IPS DF 4.7 (cell line): ENCODE results near the gene FGD5.

Experiments used
- DNase-seq: peaks from one replicate; pipeline ENCODE4 v3.0.0-alpha.2; 2013; ENCODE audit warnings: low spot score; ENCODE audit errors: extremely low read depth

The FGD5 gene

DNA sequence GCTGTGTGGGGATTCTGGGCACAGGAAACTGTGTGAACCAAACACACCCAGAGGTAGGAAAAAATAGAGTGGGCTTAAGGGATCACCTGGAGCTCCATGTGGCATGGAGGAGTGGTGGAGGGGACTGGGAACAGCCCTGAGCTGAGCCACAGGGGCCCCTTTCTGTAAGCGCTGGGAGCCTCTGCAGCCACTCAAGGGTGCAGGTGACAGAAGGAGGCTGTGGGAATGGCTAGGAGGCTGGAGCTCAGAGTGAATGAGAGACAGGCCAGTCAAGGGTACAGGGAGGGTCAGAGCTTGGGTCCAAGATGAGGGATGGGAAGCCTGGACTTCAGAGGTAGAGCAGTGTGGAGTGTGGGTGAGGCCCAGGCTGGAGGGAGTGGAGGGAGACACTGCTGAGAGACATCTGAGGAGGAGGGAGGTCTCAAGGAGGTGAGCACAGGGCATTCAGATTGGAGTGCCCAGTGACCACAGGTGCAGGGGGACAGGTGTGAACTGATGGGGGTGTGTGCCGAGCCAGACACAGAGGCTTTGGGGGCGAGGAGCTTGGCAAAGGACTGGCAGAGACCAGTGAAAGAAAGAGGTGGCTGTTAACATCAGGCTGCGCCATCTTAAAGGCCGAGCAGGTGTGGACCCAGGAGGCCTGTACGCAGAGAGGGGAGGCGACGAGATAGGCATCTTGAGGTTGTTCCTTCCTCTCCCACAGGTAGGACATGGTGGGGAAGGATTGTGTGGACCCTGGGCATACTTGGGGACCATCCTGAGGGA lies 56.8 kb downstream of the FGD5 start:
- DNase-seq: no peak

DNA sequence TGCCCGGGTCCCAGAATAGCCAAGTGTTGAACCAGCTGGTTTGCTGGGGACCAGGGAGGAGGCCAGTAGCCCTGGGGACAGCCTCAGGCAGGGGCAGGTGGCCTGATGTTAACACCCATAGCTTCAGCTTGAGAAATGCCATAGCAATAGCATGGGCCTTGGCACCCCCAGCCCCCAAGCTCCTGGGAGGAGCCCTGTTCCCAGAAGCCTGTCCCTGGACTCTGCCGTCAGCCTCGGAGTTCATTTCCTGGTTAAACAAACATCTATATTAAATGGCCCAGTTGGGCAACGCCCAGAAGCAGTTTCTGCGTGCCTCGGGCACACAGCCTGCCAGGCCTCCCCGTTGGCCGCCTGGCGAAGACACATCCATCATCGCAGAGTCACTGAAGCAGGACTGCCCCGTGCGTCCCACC lies 58.2 kb downstream of the FGD5 start:
- DNase-seq: no peak

DNA sequence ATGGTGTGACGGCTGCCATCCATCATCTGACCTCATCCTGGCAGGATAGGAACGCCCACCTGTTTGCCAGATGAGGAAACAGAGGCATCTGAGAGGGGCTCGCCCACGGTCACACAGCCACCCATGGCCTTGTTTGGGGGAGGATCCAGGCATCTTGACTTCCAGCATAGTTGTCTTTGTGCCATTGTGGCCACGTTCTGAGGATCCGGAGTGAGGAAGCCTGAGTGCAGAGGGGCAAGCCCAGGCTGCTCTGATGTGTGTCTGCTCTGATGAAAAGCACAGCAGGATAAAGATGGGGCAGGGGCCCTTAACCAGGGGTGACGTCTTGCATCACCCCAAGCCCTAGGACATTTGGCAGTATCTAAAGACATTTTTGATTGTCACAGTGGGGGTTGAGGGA lies 58.7 kb downstream of the FGD5 start:
- no peak for DNase-seq

DNA sequence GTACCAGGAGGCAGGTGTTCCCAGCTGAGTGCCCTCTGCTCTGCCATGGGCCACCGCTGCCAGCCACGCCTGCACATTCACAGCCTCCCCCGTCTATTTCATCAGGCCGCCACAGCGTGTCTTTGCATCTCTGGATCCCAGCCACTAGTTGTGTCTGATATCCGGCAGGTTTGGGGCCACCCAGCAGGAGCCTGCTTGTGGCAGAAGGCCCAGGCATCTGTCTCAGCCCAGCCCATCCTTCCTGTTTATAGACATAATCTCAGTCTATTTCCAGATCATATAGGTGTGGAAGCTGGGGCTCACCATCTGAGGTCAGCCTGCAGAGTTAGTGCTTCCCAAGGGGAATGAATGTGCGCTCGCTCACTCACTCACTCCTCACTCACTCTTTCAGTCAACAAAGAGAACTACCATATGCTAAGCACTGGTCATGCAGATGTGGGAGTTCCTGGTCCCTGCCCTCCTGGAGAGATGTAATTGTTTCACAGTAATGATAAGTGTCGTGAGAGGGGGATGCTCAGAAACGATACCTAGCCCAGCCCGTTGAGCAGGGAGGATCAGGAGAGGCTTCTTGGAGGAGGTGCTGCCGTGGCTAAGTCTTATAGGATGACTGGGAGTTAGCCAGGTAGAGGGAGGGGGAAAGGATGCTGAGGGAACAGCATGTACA lies 60.6 kb downstream of the FGD5 start:
- no peak for DNase-seq

DNA sequence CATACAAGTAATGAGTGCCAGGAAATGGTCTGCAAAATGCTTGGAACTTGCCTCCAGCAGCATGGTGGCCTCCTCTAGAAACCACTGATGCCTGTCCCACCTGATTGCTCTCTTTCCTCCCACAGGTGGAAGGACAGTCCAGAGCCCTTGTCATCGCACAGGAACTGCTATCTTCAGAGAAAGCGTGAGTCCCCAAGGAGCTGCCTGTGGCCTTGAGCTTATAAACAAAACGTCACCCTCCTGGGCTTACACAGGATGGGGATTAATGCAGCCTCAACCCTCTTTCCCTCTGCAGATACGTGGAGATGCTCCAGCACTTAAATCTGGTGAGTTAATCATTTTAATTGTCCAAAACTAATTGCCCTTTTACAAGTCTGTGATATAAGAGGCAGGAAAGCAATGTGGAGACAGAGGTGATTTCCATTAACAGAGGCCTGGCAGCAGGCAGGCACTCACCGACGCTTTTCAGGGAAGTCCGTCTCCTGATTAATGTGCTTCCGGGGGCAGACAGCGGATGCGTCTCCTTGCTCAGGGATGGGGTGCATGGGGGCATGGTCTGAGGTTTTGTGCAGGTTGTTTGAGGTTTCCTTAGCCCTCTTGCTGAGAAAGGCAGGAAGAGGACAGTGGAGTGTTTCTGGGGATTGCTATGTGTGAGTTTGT lies 61.8 kb downstream of the FGD5 start:
- DNase-seq: no peak

- DNase-seq: no peak
These were observed 64.5 kb downstream of the FGD5 start for GRCh38 chr3:14883226-14883625.

GRCh38 chr3:14884665-14885064 lies 65.9 kb downstream of the FGD5 start:
- DNase-seq: no peak

GRCh38 chr3:14885307-14885706 lies 66.5 kb downstream of the FGD5 start:
- no peak for DNase-seq

DNA sequence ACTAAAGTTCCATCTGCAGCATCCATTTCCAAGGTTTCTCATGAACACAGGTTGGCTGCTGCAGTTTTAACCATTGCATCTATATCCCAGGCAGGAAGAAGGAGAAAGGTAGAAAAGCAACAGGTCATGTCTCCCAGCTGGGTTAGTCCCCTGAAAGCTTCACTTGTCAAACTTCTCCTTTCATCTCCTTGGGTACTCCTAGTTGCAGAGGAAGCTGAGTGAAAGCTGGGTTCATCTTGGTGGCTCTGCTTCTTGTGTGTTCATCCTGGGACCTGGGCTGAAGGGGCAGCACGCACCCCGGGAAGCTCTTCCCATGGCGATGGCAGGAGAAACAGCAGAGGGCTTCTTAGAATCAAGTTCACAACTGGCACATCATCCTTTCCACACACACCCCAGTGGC lies 67.3 kb downstream of the FGD5 start:
- DNase-seq: no peak

DNA sequence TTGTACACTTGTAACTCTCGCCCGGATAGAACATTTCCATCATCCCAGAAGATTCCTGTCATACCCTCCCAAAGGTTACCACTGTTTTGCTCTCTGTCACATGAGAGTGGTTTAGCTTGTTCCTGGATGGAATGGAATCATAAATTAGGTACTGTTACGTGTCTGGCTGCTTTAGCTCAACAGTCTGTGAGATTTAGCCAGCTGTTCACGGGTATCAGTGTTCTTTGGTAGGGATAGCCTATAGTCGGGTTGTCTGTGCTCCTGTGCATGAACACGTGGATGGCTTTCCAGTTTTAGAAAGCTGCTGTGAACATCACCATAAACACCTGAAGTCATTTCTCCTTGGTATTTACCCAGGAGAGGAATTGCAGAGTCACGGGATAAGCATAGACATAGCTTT lies 70.4 kb downstream of the FGD5 start:
- DNase-seq: no peak

GRCh38 chr3:14889943-14890342 lies 71.2 kb downstream of the FGD5 start:
- DNase-seq: no peak

- no peak for DNase-seq
These were observed 71.7 kb downstream of the FGD5 start for GRCh38 chr3:14890476-14890875.

- no peak for DNase-seq
These were observed 72.7 kb downstream of the FGD5 start for GRCh38 chr3:14891135-14892132.

- DNase-seq: no peak
These were observed 73.5 kb downstream of the FGD5 start for GRCh38 chr3:14892226-14892625.

DNA sequence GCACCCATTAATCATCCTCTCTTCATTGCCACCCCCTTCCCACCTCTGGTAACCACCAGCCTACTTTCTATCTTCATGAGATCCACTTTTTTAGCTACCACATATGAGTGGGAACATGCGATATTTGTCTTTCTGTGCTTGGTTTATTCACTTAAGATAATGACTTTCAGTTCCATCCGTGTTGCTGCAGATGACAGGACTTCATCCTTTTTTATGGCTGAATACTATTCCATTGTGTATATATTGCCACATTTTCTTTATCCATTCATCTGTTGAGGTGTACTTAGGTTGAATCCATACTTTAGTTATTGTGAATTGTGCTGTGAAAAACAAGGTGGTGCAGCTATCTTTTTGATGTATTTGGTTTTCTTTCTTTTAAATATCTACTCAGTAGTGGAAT lies 75.3 kb downstream of the FGD5 start:
- no peak for DNase-seq

DNA sequence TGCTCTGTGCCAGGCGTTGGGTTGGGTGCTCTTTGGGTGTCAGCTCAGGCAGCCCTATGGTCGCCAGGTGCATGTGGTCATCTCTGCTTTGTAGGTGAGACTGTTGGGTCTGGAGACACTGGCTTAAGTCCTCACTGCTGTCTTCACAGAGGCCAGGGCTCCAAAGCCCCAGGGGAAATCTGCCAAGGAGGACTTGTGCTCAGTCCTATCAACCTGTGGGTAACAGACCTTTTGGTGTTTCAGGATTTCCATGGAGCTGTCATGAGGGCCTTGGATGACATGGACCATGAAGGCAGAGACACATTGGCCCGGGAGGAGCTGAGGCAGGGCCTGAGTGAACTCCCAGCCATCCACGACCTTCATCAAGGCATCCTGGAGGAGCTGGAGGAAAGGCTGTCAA lies 78.5 kb downstream of the FGD5 start:
- DNase-seq: no peak

DNA sequence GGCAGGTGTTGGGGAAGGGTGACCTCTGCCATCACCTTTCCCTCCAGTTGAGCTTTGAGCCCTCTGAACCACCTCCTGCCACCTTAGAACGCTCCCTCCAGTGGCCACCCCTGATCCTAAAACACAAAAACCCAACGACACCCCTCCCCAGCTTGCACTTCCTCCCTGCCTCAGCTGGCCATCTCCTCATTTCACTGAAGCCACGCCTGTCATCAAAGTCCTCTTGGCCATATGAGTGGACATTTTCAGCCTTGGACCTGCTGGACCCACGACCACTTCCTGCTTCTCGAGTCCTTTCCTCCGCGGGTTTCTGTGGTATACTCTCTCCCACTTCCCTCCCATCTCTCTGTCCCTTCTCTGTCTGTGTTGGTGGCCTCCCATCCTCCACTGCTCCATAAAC lies 80.2 kb downstream of the FGD5 start:
- DNase-seq: no peak

DNA sequence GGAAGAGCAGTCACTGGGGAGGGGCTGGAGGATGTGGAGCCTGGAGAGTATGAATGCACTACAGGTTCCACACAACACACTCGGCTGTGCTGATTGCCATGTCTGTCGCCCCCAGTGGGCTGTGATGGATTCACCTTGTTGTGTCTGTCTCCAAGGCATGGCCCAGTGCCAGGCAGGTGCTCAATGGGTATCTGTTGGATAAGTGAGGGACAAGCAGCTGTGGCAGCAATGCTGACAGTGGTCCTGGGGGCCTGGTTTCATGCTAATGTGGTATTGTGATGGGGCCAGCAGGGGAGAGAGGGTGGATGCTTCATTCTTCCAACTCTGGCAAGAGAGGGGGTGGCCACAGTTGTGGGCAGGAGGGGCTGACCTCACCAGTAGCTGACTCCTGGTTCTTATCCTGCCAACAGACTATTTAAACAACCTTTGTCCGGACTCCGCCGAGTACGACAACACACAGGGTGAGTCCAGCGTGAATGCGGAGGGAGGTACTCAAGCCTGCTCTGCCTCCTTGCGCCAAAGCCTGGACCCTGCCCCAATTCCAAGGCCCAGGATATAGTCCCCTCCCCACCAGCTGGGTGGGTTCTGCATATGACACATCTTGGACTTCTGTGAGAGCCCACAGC lies 81.3 kb downstream of the FGD5 start:
- DNase-seq: no peak

- DNase-seq: no peak
These were observed 82.4 kb downstream of the FGD5 start for GRCh38 chr3:14900881-14901873.

- DNase-seq: no peak
These were observed 84.0 kb downstream of the FGD5 start for GRCh38 chr3:14902719-14903118.
